H1 (cell line): ENCODE results near the gene KCTD7. TPM values are rescaled to one million over a fixed set of nuclear protein-coding genes. Genes with fewer than 3 reads are reported as not detected.

Experiments
- CBX8 ChIP-seq: fragments of 300-800, 300-1000 bp; sonication (generic); IDR thresholded peaks from 2 replicates; pipeline ENCODE4 v1.7.1; 2016; ENCODE audit warnings: low read depth, low read length, borderline replicate concordance
- NRF1 ChIP-seq: IDR thresholded peaks from 2 replicates; pipeline ENCODE4 v1.6.1; 2011; ENCODE audit warnings: mild to moderate bottlenecking, low read depth, low read length, improper control_type of control experiment
- RAD21 ChIP-seq, 2 experiments: IDR thresholded peaks in 1 of 2; conservative IDR thresholded peaks in 1 of 2; 2 replicates each; pipeline ENCODE4 v1.6.1; 2011; ENCODE audit warnings: low read depth in 2 of 2, low read length in 2 of 2, improper control_type of control experiment in 1 of 2, inconsistent platforms in 1 of 2, mild to moderate bottlenecking in 1 of 2, moderate library complexity in 1 of 2
- SIRT6 ChIP-seq: IDR thresholded peaks from one replicate; pipeline ENCODE4 v1.7.1; 2012; ENCODE audit warnings: low read length, inconsistent platforms
- SRF ChIP-seq: IDR thresholded peaks from 2 replicates; pipeline ENCODE4 v1.6.1; 2011; ENCODE audit warnings: mild to moderate bottlenecking, low read depth, low read length, moderate library complexity
- polyA plus RNA-seq, 7 experiments: library from polyadenylated mRNA; depleted of rRNA in 3 of 7; stranded (reverse) in 5 of 7; unstranded in 2 of 7; fragments of >200 nt in 5 of 7; fragments of 200-250 nt in 2 of 7; gene quantifications; 1 replicate in 5 of 7; 2 replicates in 1 of 7; 4 replicates in 1 of 7; pipeline versions ENCODE4 v1.2.1 to v1.2.3, GENCODE V29; 2011 to 2013; ENCODE audit warnings: missing spikeins in 2 of 7, mixed read lengths in 2 of 7
- total RNA-seq: library from RNA; stranded (reverse); fragmentation: NEBNext Ultra II Directional; extraction: Animal tissue kit (Norgen Biotek cat#: 25700); gene quantifications from 2 replicates; pipeline ENCODE4 v1.2.1, GENCODE V29; 2021

KCTD7 gene
- total and polyA plus RNA-seq, 2 of the 8 experiments (the other 6 are each of a cell fraction or from before 2014, with no cell fraction given) = 8.6 to 11.9 TPM

DNA sequence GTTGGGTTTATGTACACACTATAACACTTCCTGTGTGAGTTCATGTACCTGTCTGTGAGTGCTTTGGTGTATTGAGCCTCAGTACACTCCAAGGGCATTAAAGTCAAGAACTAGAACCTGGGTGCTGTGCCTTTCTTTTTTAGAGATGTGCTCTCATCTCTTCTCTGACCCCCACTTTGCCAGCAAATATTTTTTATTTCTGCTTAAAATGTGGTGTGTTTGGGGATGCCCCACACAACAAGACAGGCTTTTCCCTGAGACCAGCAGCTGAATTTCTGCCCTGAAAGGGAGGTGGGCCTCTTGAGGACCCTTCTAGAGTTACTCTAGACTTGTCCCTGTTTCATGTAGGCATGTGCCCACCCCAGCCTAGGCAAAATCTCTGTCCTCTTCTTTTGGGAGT is 14.3 kb downstream of the KCTD7 start (continued):
- TF ChIP-seq RAD21 (IDR thresholded peaks at IDR 0.05 in 1 of 2, conservative IDR thresholded peaks at IDR 0.05 in 1 of 2; ENCODE audit: low read depth in 2 of 2, low read length in 2 of 2) = no peak
- TF ChIP-seq SIRT6 = no peak
- TF ChIP-seq NRF1 = no peak
- no peak for TF ChIP-seq CBX8
- TF ChIP-seq SRF = no peak
